OCI-LY3 (cell line): ENCODE data around the gene DNAAF8.

Experiments
- H2AFZ ChIP-seq: fragments of 200-600, 300-600 bp; shearing (Covaris generic); 2 replicates; pipeline ENCODE4 v1.6.0; 2014; ENCODE audit warnings: antibody characterized with exemption, low read depth, low read length
- H3K27ac ChIP-seq: fragments of 200-600, 300-600 bp; sonication (generic); 2 replicates; pipeline ENCODE4 v1.5.1; 2014; ENCODE audit warnings: mild to moderate bottlenecking, low read length, moderate library complexity, mixed read lengths
- H3K27me3 ChIP-seq: fragments of 200-600, 300-600 bp; sonication (generic); 2 replicates; pipeline ENCODE4 v1.6.1; 2014; ENCODE audit warnings: low read depth, low read length, mixed read lengths
- H3K36me3 ChIP-seq: fragments of 200-600, 300-600 bp; sonication (generic); replicated peaks from 2 replicates; pipeline ENCODE3; 2014; ENCODE audit warnings: low read depth, low read length, mixed read lengths
- H3K4me1 ChIP-seq: fragments of 300-600, 200-600 bp; sonication (generic); 2 replicates; pipeline ENCODE4 v1.6.1; 2014; ENCODE audit warnings: low read length, mixed read lengths
- H3K4me2 ChIP-seq: fragments of 200-600, 300-600 bp; sonication (generic); 2 replicates; pipeline ENCODE4 v1.6.1; 2014; ENCODE audit warnings: low read length, mixed read lengths
- H3K4me3 ChIP-seq: fragments of 300-600, 200-600 bp; sonication (generic); 2 replicates; pipeline ENCODE4 v1.5.1; 2014; ENCODE audit warnings: antibody characterized with exemption, mild to moderate bottlenecking, low read length, moderate library complexity
- H3K79me2 ChIP-seq: fragments of 300-600, 200-600 bp; shearing (Covaris generic); 2 replicates; pipeline ENCODE4 v1.6.1; 2014; ENCODE audit warnings: mild to moderate bottlenecking, low read length, mixed read lengths
- H3K9ac ChIP-seq: fragments of 300-600, 200-600 bp; shearing (Covaris generic); 2 replicates; pipeline ENCODE4 v1.6.0; 2014; ENCODE audit warnings: mild to moderate bottlenecking, low read length, moderate library complexity
- H3K9me3 ChIP-seq: fragments of 200-600, 300-600 bp; shearing (Covaris generic); 2 replicates; pipeline ENCODE4 v1.6.1; 2014; ENCODE audit warnings: low read length, mixed read lengths; ENCODE audit not compliant: insufficient read depth
- H4K20me1 ChIP-seq: fragments of 200-600, 300-600 bp; sonication (generic); 2 replicates; pipeline ENCODE4 v1.6.1; 2016; ENCODE audit warnings: low read length, mixed read lengths; ENCODE audit not compliant: insufficient read depth
- EZH2phosphoT487 ChIP-seq: fragments of 200-600 bp; shearing (Covaris generic); IDR thresholded peaks from 2 replicates; pipeline ENCODE4 v1.6.1; 2018; ENCODE audit warnings: antibody characterized with exemption, mixed run types, low read depth
- TF ChIP-seq, protein P1 (sequence below): fragments of 200-600, 300-600 bp; sonication (generic); IDR thresholded peaks from 2 replicates; pipeline ENCODE4 v1.5.1; 2014; ENCODE audit warnings: antibody characterized with exemption, low read length, low read depth

Gene DNAAF8

GRCh38 chr16:4766875-4767628 lies 32.7 kb downstream of the DNAAF8 start, which contains the start of gene ZNF500:
Gene ZNF500 (minus strand): TSS chr16:4767162. CDS start chr16:4765978, 1,184 bp downstream.
- peaks cover 10% of the 10 kb centered on the region for H3K4me1 ChIP-seq
- no peaks in the 10 kb centered on the region for H3K27me3 ChIP-seq
- peak within 1 kb of the TSS; percentile 73; the same call in 1 of the 2 replicates for H2AFZ ChIP-seq
- peak within 1 kb of the TSS; percentile 70 for H3K9ac ChIP-seq
- TF ChIP-seq, protein P1, sequence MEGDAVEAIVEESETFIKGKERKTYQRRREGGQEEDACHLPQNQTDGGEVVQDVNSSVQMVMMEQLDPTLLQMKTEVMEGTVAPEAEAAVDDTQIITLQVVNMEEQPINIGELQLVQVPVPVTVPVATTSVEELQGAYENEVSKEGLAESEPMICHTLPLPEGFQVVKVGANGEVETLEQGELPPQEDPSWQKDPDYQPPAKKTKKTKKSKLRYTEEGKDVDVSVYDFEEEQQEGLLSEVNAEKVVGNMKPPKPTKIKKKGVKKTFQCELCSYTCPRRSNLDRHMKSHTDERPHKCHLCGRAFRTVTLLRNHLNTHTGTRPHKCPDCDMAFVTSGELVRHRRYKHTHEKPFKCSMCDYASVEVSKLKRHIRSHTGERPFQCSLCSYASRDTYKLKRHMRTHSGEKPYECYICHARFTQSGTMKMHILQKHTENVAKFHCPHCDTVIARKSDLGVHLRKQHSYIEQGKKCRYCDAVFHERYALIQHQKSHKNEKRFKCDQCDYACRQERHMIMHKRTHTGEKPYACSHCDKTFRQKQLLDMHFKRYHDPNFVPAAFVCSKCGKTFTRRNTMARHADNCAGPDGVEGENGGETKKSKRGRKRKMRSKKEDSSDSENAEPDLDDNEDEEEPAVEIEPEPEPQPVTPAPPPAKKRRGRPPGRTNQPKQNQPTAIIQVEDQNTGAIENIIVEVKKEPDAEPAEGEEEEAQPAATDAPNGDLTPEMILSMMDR: no peak
- no peak for TF ChIP-seq EZH2phosphoT487
- H3K4me2 ChIP-seq: peak within 1 kb of the TSS; percentile 86
- H3K27ac ChIP-seq: peak within 1 kb of the TSS; percentile 25
- peaks cover 18% of the 10 kb centered on the region for H3K79me2 ChIP-seq
- H3K9me3 ChIP-seq: no peaks in the 10 kb centered on the region
- H4K20me1 ChIP-seq: no peaks in the 10 kb centered on the region
- H3K36me3 ChIP-seq: peaks cover 7% of the 10 kb centered on the region
- H3K4me3 ChIP-seq: peak within 1 kb of the TSS; percentile 81

- H3K9ac ChIP-seq: peak overlapping the region; percentile 70
Measured at GRCh38 chr16:4767872-4768548, 33.7 kb downstream of the DNAAF8 start.

GRCh38 chr16:4768549-4769305 lies 34.4 kb downstream of the DNAAF8 start:
- Histone ChIP-seq H4K20me1 (no peaks in the 10 kb centered on the region), H3K27me3 (no peaks in the 10 kb centered on the region), H3K9ac (peak overlapping the region; percentile 70), H2AFZ (peak overlapping the region; percentile 73), H3K36me3 (peaks cover 3% of the 10 kb centered on the region), H3K79me2 (peaks cover 16% of the 10 kb centered on the region), H3K27ac (peak overlapping the region; percentile 25), H3K9me3 (no peaks in the 10 kb centered on the region), H3K4me3 (peak overlapping the region; percentile 81), H3K4me2 (peak overlapping the region; percentile 86), H3K4me1 (peaks cover 10% of the 10 kb centered on the region)
- no peak for TF ChIP-seq EZH2phosphoT487
- TF ChIP-seq, protein P1: no peak

More at GRCh38 chr16:4767872-4768548, 33.7 kb downstream of the DNAAF8 start:
- peak overlapping the region; percentile 73 for H2AFZ ChIP-seq
- peaks cover 10% of the 10 kb centered on the region for H3K4me1 ChIP-seq
- H3K4me2 ChIP-seq: peak overlapping the region; percentile 86
- no peaks in the 10 kb centered on the region for H4K20me1 ChIP-seq
- TF ChIP-seq, protein P1: no peak
- no peak for TF ChIP-seq EZH2phosphoT487
- no peaks in the 10 kb centered on the region for H3K27me3 ChIP-seq
- H3K4me3 ChIP-seq: peak overlapping the region; percentile 81
- H3K36me3 ChIP-seq: peaks cover 7% of the 10 kb centered on the region
- peaks cover 18% of the 10 kb centered on the region for H3K79me2 ChIP-seq
- peak overlapping the region; percentile 25 for H3K27ac ChIP-seq
- H3K9me3 ChIP-seq: no peaks in the 10 kb centered on the region
